OCI-LY1 (cell line): ENCODE measurements around the gene CMIP.

ENCODE experiments used
- H2AFZ ChIP-seq: fragments of 200-600 bp; sonication (generic), shearing (Covaris generic); 2 replicates; pipeline ENCODE4 v1.6.0; 2014; ENCODE audit warnings: antibody characterized with exemption, mild to moderate bottlenecking, low read length
- H3F3A ChIP-seq: fragments of 200-600 bp; sonication (generic), shearing (Covaris generic); 2 replicates; pipeline ENCODE4 v1.6.0; 2014; ENCODE audit warnings: mild to moderate bottlenecking, antibody characterized with exemption, low read length, moderate library complexity; ENCODE audit not compliant: insufficient read depth
- H3K27ac ChIP-seq: fragments of 200-600 bp; sonication (generic); 2 replicates; pipeline ENCODE4 v1.5.1; 2014; ENCODE audit warnings: low read length, mixed run types, mild to moderate bottlenecking, low read depth; ENCODE audit not compliant: poor library complexity, severe bottlenecking
- H3K27me3 ChIP-seq: fragments of 200-600 bp; sonication (generic); 2 replicates; pipeline ENCODE4 v1.6.0; 2014; ENCODE audit warnings: antibody characterized with exemption, mild to moderate bottlenecking, low read length, moderate library complexity; ENCODE audit not compliant: insufficient read depth
- H3K36me3 ChIP-seq: fragments of 200-600 bp; sonication (generic); 2 replicates; pipeline ENCODE4 v1.6.1; 2014; ENCODE audit warnings: mild to moderate bottlenecking, antibody characterized with exemption, low read length, moderate library complexity, mixed read lengths; ENCODE audit not compliant: insufficient read depth
- H3K4me1 ChIP-seq: fragments of 200-600 bp; sonication (generic); 2 replicates; pipeline ENCODE4 v1.5.1; 2014; ENCODE audit warnings: mild to moderate bottlenecking, low read length, moderate library complexity; ENCODE audit not compliant: insufficient read depth, severe bottlenecking
- H3K4me2 ChIP-seq: fragments of 200-600 bp; sonication (generic), shearing (Covaris generic); 2 replicates; pipeline ENCODE4 v1.6.1; 2014; ENCODE audit warnings: low read length
- H3K4me3 ChIP-seq: fragments of 200-600 bp; sonication (generic); 2 replicates; pipeline ENCODE4 v1.5.1; 2014; ENCODE audit warnings: low read length, low read depth, mild to moderate bottlenecking, mixed read lengths; ENCODE audit not compliant: poor library complexity, severe bottlenecking
- H3K79me2 ChIP-seq: fragments of 200-600 bp; shearing (Covaris generic); 2 replicates; pipeline ENCODE4 v1.6.1; 2016; ENCODE audit warnings: mixed run types, low read length, mixed read lengths; ENCODE audit not compliant: insufficient read depth
- H3K9ac ChIP-seq: fragments of 200-600 bp; sonication (generic), shearing (Covaris generic); 2 replicates; pipeline ENCODE4 v1.6.1; 2014; ENCODE audit warnings: mild to moderate bottlenecking, low read length, mixed read lengths
- H3K9me2 ChIP-seq: fragments of 200-600 bp; sonication (generic), shearing (Covaris generic); 2 replicates; pipeline ENCODE4 v1.6.1; 2014; ENCODE audit warnings: low read depth, mild to moderate bottlenecking, low read length, mixed read lengths
- H3K9me3 ChIP-seq: fragments of 200-600 bp; shearing (Covaris generic); 2 replicates; pipeline ENCODE4 v1.6.1; 2014; ENCODE audit warnings: low read length, mixed read lengths
- H4K20me1 ChIP-seq: fragments of 200-600 bp; sonication (generic), shearing (Covaris generic); 2 replicates; pipeline ENCODE4 v1.6.0; 2016; ENCODE audit warnings: mild to moderate bottlenecking, low read length; ENCODE audit not compliant: insufficient read depth
- EZH2 ChIP-seq: fragments of 200-600 bp; sonication (generic), shearing (Covaris generic); IDR thresholded peaks from 2 replicates; pipeline ENCODE4 v1.8.0; 2017; ENCODE audit warnings: borderline replicate concordance, mixed run types, mild to moderate bottlenecking, antibody characterized with exemption, low read length, moderate library complexity, mixed read lengths
- TF ChIP-seq, protein P1 (sequence below): fragments of 200-600 bp; sonication (generic), shearing (Covaris generic); IDR thresholded peaks from 2 replicates; pipeline ENCODE4 v1.5.1; 2017; ENCODE audit warnings: mild to moderate bottlenecking, antibody characterized with exemption, low read length, moderate library complexity, mixed read lengths

The CMIP gene

GRCh38 chr16:81487301-81487720 lies 42.7 kb downstream of the CMIP start:
- H3K9me2 ChIP-seq: no peaks in the 10 kb centered on the region
- H3K27ac ChIP-seq: no peak overlapping the region
- H4K20me1 ChIP-seq: no peaks in the 10 kb centered on the region
- no peaks in the 10 kb centered on the region for H3F3A ChIP-seq
- peaks cover 21% of the 10 kb centered on the region for H3K4me1 ChIP-seq
- H3K36me3 ChIP-seq: peaks cover 5% of the 10 kb centered on the region; the same call in 1 of the 2 replicates
- TF ChIP-seq, protein P1, sequence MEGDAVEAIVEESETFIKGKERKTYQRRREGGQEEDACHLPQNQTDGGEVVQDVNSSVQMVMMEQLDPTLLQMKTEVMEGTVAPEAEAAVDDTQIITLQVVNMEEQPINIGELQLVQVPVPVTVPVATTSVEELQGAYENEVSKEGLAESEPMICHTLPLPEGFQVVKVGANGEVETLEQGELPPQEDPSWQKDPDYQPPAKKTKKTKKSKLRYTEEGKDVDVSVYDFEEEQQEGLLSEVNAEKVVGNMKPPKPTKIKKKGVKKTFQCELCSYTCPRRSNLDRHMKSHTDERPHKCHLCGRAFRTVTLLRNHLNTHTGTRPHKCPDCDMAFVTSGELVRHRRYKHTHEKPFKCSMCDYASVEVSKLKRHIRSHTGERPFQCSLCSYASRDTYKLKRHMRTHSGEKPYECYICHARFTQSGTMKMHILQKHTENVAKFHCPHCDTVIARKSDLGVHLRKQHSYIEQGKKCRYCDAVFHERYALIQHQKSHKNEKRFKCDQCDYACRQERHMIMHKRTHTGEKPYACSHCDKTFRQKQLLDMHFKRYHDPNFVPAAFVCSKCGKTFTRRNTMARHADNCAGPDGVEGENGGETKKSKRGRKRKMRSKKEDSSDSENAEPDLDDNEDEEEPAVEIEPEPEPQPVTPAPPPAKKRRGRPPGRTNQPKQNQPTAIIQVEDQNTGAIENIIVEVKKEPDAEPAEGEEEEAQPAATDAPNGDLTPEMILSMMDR: no peak
- no peak for TF ChIP-seq EZH2
- H3K9me3 ChIP-seq: no peaks in the 10 kb centered on the region
- H3K4me3 ChIP-seq: no peak overlapping the region
- no peak overlapping the region for H2AFZ ChIP-seq
- no peaks in the 10 kb centered on the region for H3K27me3 ChIP-seq
- H3K4me2 ChIP-seq: no peak overlapping the region
- peaks cover 7% of the 10 kb centered on the region; the same call in 1 of the 2 replicates for H3K79me2 ChIP-seq
- H3K9ac ChIP-seq: no peak overlapping the region

- peaks cover 6% of the 10 kb centered on the region; the same call in 1 of the 2 replicates for H3K79me2 ChIP-seq
- H3K27ac ChIP-seq: no peak overlapping the region
- TF ChIP-seq, protein P1: no peak
- TF ChIP-seq EZH2: no peak
- no peak overlapping the region for H3K4me2 ChIP-seq
- H3K27me3 ChIP-seq: no peaks in the 10 kb centered on the region
- no peak overlapping the region for H3K4me3 ChIP-seq
- H3K4me1 ChIP-seq: peaks cover 21% of the 10 kb centered on the region
- no peaks in the 10 kb centered on the region for H3K9me3 ChIP-seq
- no peak overlapping the region for H3K9ac ChIP-seq
- H3K36me3 ChIP-seq: peaks cover 11% of the 10 kb centered on the region; the same call in 1 of the 2 replicates
- no peaks in the 10 kb centered on the region for H3F3A ChIP-seq
- no peak overlapping the region for H2AFZ ChIP-seq
- H4K20me1 ChIP-seq: no peaks in the 10 kb centered on the region
- no peaks in the 10 kb centered on the region for H3K9me2 ChIP-seq
Measured at GRCh38 chr16:81488687-81489411, 44.2 kb downstream of the CMIP start.

DNA sequence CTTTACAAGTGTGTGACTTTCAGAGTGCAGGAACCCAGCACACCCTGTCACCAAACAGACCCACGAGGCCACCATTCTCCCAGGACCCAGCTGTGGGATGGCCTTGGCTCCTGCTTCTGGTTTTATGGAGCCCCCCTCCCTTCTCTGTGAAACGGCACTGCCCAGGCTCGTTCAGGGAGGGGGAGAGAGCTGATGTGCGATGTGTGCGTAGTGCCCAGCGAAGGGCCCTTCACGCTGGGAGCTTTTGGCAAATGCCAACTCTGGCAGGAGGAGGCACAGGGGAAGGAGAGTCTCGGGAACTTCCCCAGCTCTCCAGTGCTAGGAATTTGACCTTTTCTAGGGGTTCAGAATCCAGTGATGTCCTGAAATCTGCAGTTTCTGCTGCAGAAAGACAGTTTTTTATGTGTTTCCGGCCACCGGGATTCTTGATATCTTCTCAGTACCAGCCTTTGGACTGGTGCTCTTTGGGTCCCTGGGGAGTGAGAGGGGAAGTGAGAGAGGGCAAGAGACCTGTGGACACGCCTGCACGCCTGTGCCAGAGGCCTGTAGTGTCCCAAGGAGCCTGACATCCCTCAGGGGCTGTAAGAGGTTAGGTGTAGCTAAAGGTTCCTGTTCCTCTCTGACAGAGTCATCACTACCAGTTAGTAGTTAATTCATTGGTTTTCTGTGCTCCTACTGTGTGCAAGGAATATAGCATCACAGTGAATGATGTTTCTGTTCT lies 45.1 kb downstream of the CMIP start:
- no peak overlapping the region for H3K4me2 ChIP-seq

More for the DNA sequence above, 45.1 kb downstream of the CMIP start:
- H3K27ac ChIP-seq: no peak overlapping the region
- H3F3A ChIP-seq: no peaks in the 10 kb centered on the region
- TF ChIP-seq, protein P1: no peak
- no peak for TF ChIP-seq EZH2
- no peaks in the 10 kb centered on the region for H3K9me2 ChIP-seq
- H3K9me3 ChIP-seq: no peaks in the 10 kb centered on the region
- no peaks in the 10 kb centered on the region for H3K27me3 ChIP-seq
- 0 out of 2 replicates have a peak, but pooled peaks cover 4% of the 10 kb centered on the region for H3K79me2 ChIP-seq
- no peaks in the 10 kb centered on the region for H4K20me1 ChIP-seq
- H3K36me3 ChIP-seq: peaks cover 13% of the 10 kb centered on the region; the same call in 1 of the 2 replicates
- H2AFZ ChIP-seq: no peak overlapping the region
- H3K4me3 ChIP-seq: no peak overlapping the region
- H3K9ac ChIP-seq: no peak overlapping the region
- H3K4me1 ChIP-seq: peaks cover 21% of the 10 kb centered on the region
